Mucosa of descending colon (tissue), 3 donors: ENCODE data around the gene AMDHD2. TPM values are rescaled to one million over a fixed set of nuclear protein-coding genes. Genes with fewer than 3 reads are reported as not detected.
"Not testable (repeated sequence)": the region's sequence is repeated elsewhere in the genome, so short reads cannot be mapped to it uniquely, and the experiment has no call there.

ENCODE experiments used
- ATAC-seq: fragments of 200-7000 bp; cut with Tn5 transposase; one replicate; pipeline ENCODE4 v1.9.1; 2020; ENCODE audit warnings: mild to moderate bottlenecking, moderate library complexity
- DNase-seq, 3 donors: peaks; one replicate each; pipeline ENCODE4 v3.0.0-alpha.2; 2020
- H3K36me3 ChIP-seq: fragments of 200-600 bp; one replicate; pipeline ENCODE4 v1.8.0; 2021; ENCODE audit warnings: low read depth, mild to moderate bottlenecking
- H3K4me1 ChIP-seq: fragments of 200-600 bp; one replicate; pipeline ENCODE4 v1.8.0; 2021; ENCODE audit warnings: low read depth, mild to moderate bottlenecking
- H3K4me3 ChIP-seq: fragments of 200-600 bp; one replicate; pipeline ENCODE4 v1.8.0; 2021; ENCODE audit warnings: mild to moderate bottlenecking
- H3K9me3 ChIP-seq: fragments of 200-600 bp; one replicate; pipeline ENCODE4 v1.8.0; 2021; ENCODE audit warnings: mild to moderate bottlenecking
- intact Hi-C, 2 donors: fragments of 100-400 bp; cut with DNase I in 1 of 2; cut with micrococcal nuclease in 1 of 2; formaldehyde crosslinking; loops; one replicate each; pipeline versions ENCODE4 v1.11.0 to v1.11.1; 2022; cut with DNase I, micrococcal nuclease
- total RNA-seq, 3 donors: library from RNA; stranded (reverse); fragmentation: NEBNext Ultra II Directional in 2 of 3; extraction: Animal tissue kit (Norgen Biotek cat#: 25700) in 2 of 3; gene quantifications; one replicate each; pipeline versions ENCODE4 v1.2.1 to v1.2.4, GENCODE V29; 2021 to 2023
- TF ChIP-seq, protein P1 (sequence below): fragments of 200-600 bp; IDR thresholded peaks from one replicate; pipeline ENCODE4 v1.8.0; 2022; ENCODE audit warnings: antibody characterized with exemption, mild to moderate bottlenecking
- donor health status: DM: no; HTN: no; CAD: no; lungs with moderate emphysema.
- donor health status: DM: no; HTN: no; CAD: no.
- donor health status: DM: no; HTN: yes; CAD: no.

AMDHD2 gene
- total RNA-seq, 3 donors from 2014 or later = 33.6 to 51.2 (median 38.4) TPM

DNA sequence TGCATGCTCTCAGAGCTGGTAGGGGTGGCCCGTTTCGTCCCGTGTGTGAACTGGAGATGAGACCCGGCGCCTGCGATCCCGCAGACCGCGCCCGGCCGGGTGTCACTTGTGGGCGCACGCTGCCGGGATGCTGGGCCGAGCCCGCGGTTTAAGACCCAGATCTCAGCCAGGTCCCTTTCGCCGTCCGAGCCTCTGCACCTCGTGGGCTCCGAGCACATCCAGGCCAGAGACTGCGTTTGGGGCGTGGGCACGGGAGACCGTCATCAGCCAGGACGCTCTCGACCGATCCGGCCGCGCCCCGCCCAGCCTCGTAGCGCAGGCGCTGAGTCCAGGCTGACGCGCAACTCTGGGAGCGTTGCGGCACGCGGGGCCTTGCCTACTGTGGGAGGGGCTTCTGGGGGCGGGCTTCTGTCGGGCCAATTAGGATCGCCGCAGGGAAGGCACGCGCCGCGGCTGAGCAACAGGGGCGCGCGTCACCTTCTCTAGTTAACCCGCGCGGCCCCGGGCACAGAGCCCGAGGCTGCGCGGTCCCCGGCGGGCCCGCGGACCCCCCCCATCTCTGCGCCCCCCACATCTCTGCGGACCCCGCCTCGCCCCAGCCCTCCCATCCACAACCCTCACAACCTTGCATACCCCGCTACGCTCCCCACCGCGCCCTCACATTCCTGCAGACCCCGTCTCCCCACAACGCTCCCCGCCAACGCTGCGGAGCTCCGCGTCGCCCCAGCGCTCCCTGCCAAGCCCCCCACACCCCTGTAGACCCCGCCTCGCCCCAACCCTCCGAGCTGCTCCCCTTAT lies 11.7 kb downstream of the AMDHD2 start:
- intact Hi-C loops = no loop called here
- ATAC-seq (peak; percentile 92), DNase-seq (peak; percentile 99)
- Histone ChIP-seq H3K4me3 (peak overlapping the region; percentile 19), H3K9me3 (no peaks in the 10 kb centered on the region), H3K36me3 (no peaks in the 10 kb centered on the region), H3K4me1 (peaks cover 6% of the 10 kb centered on the region)
- TF ChIP-seq, protein P1, sequence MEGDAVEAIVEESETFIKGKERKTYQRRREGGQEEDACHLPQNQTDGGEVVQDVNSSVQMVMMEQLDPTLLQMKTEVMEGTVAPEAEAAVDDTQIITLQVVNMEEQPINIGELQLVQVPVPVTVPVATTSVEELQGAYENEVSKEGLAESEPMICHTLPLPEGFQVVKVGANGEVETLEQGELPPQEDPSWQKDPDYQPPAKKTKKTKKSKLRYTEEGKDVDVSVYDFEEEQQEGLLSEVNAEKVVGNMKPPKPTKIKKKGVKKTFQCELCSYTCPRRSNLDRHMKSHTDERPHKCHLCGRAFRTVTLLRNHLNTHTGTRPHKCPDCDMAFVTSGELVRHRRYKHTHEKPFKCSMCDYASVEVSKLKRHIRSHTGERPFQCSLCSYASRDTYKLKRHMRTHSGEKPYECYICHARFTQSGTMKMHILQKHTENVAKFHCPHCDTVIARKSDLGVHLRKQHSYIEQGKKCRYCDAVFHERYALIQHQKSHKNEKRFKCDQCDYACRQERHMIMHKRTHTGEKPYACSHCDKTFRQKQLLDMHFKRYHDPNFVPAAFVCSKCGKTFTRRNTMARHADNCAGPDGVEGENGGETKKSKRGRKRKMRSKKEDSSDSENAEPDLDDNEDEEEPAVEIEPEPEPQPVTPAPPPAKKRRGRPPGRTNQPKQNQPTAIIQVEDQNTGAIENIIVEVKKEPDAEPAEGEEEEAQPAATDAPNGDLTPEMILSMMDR = peak; percentile 15

GRCh38 chr16:2532494-2533141 lies 12.4 kb downstream of the AMDHD2 start:
- intact Hi-C loops = no loop called here
- peak; percentile 63 for ATAC-seq
- Histone ChIP-seq H3K4me1 (peaks cover 7% of the 10 kb centered on the region), H3K36me3 (no peaks in the 10 kb centered on the region), H3K9me3 (no peaks in the 10 kb centered on the region), H3K4me3 (peak overlapping the region; percentile 19)
- DNase-seq = peak; percentile 89 to 92 (median 92)
- TF ChIP-seq, protein P1 = no peak

DNA sequence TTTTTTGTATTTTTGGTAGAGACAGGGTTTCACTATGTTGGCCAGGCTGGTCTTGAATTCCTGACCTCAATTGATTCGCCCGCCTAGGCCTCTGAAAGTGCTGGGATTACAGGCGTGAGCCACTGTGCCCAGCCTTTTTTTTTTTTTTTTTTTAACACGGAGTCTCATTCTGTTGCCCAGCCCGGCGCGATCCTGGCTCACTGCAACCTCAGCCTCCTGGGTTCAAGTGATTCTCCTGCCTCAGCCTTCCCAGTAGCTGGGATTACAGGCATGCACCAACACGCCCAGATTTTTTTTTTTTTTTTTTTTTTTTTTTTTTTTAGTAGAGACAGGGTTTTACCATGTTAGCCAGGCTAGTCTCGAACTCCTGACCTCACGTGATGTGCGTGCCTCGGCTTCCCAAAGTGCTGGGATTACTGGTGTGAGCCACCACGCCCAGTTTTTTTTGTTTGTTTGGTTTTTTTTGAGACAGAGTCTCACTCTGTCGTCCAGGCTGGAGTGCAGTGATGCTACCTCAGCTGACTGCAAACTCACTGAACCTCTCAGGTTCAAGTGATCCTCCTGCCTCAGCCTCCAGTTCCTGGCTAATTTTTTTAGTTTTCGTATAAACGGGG lies 13.1 kb downstream of the AMDHD2 start:
- H3K4me1 ChIP-seq, H3K9me3 ChIP-seq, intact Hi-C loops, H3K4me3 ChIP-seq, H3K36me3 ChIP-seq, ATAC-seq: not testable (repeated sequence)
- DNase-seq = peak in 1 of 3 donors; percentile 55

DNA sequence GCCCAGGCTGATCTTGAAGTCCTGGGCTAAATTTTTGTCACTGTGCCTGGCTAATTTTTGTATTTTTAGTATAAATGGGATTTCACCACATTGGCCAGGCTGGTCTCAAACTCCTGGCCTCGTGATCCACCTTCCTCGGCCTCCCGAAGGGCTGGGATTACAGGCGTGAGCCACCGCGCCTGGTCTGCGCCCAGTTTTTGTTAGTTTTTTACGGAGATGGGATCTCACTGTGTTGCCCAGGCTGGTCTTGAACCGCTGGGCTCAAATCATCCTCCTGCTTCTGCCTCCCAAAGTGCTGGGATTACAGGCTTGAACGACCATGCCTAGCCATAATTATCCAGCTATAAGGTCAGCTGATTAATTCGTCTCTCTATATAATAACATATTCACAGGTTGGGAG lies 13.7 kb downstream of the AMDHD2 start:
- ATAC-seq = no peak
- Histone ChIP-seq H3K4me1 (peaks cover 10% of the 10 kb centered on the region), H3K9me3 (no peaks in the 10 kb centered on the region), H3K36me3 (no peaks in the 10 kb centered on the region), H3K4me3 (no peak overlapping the region)
- TF ChIP-seq, protein P1 = no peak
- intact Hi-C loops = no loop called here
- DNase-seq = peak in 1 of 3 donors; percentile 44

GRCh38 chr16:2534335-2534734 lies 14.2 kb downstream of the AMDHD2 start:
- ATAC-seq, intact Hi-C loops, H3K36me3 ChIP-seq, H3K4me3 ChIP-seq, DNase-seq, H3K9me3 ChIP-seq: not testable (repeated sequence)
- peaks cover 14% of the 10 kb centered on the region for H3K4me1 ChIP-seq

- Histone ChIP-seq H3K4me3 (no peak overlapping the region), H3K4me1 (peaks cover 26% of the 10 kb centered on the region), H3K36me3 (no peaks in the 10 kb centered on the region), H3K9me3 (no peaks in the 10 kb centered on the region)
- ATAC-seq (no peak), DNase-seq (peak; percentile 29 to 64 (median 40))
- intact Hi-C loops = no loop called here
- TF ChIP-seq, protein P1 = no peak
Measured at GRCh38 chr16:2535625-2536013, 15.4 kb downstream of the AMDHD2 start.
